ENCODE measurements around the gene ATP5F1D.

ATP5F1D gene

DNA sequence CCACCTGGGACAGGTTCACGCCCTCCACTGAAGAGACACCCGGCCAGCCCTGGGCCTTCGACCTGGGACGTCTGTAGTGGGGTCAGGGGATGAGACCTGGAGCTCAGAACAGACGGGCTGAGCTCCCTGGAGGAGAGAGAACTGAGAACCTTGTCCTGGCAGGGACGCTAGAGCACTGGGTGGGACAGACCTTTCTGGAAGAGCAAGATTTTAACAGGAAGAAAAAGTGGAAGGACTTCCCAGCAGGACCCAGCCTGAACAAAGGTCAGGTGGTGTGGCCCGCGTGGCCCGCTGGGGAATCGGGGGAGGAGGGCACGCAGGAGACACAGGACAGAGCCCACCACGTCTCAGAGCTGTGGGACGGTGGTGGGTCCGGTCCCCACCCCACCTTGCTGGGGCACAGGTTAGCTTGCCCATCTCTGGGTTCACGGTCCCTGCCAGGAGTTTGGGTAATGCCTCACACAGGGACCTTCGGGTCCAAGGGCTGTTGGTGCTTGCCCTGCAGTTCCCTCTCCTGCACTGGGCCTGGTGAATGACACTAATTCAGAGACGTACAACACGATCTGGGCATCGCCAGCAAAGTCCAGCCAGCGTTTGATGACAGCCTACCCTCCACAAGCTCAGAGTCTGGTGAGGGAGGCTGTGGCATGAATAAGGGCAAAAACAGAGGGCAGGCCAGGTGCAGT is 42.9 kb downstream of the ATP5F1D start:
- no peak for DNase-seq

GRCh38 chr19:1284979-1285736 is 43.6 kb downstream of the ATP5F1D start:
- no peak for DNase-seq

DNA sequence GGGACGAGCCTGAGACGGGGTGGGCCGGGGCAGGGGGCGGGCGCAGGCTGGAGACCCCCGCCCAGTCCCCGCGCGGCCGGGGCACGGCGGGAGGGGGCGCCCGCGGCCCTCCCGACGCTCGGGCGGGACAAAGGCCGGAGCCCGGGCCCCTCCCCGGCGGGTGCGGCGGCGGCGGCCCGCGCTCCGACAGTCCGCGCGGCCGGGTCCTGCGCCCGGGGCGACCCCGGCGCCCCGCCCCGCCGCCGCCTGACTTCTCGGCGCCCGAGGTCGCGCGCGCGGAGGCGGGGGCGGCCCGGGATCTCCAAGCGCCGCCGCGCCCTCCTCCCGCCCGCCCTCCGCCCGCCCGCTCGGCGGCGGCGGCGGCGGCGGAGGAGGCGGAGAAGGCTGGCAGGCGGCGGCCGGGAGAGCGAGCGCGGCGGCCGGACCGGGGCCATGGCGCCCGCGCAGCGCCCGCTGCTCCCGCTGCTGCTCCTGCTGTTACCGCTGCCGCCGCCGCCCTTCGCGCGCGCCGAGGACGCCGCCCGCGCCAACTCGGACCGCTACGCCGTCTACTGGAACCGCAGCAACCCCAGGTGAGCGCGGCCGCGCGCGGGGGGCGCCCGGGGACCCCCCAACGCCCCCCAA is 44.3 kb downstream of the ATP5F1D start, which contains the start of gene EFNA2:
Gene EFNA2, plus strand, starts transcription at position 137 of the 624 bp plus-strand sequence. Its CDS starts 296 bp downstream, at position 433.
- DNase-seq: no peak

DNA sequence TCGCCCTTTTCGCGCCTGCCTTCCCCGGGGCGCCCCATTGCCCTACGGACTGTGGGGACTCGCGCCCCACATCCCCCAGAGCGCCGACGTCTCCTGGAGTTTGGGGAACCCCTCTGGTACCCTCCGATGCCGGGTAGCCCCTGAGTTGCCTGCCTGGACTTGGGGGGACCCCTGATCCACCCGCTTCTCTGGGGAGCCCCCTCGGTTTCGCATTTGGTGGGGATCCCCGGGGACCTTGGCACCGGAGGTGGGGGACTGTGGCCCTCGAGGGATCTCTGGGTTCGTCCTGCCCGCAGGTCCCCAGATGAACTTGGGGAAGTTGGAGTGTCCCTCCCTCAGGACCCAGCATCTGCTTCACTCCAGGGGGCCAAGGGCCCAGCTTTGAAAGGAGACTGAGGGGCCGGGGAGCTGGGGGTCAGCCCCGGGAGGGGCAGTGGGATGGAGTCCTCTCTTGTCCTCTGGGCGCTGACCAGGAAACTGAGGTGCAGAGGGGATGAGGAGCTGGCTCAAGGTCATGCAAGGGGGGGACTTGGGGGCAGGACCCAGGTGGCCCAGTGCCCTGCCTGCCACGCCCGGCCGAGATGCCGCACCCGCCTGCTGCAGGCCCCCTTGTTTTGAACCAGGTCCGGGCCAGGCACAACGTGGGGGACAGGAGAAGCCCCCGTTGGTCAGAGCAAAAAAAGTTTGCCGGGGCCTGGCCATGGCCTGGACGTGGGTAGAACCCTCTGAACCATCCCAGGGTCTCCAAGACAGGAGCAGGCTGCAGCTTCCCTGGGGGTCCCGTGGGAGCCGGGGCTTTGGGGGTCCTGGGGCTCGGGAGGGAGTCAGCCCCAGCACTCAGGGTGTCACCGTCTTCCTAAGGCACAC is 45.2 kb downstream of the ATP5F1D start:
- DNase-seq: no peak

DNA sequence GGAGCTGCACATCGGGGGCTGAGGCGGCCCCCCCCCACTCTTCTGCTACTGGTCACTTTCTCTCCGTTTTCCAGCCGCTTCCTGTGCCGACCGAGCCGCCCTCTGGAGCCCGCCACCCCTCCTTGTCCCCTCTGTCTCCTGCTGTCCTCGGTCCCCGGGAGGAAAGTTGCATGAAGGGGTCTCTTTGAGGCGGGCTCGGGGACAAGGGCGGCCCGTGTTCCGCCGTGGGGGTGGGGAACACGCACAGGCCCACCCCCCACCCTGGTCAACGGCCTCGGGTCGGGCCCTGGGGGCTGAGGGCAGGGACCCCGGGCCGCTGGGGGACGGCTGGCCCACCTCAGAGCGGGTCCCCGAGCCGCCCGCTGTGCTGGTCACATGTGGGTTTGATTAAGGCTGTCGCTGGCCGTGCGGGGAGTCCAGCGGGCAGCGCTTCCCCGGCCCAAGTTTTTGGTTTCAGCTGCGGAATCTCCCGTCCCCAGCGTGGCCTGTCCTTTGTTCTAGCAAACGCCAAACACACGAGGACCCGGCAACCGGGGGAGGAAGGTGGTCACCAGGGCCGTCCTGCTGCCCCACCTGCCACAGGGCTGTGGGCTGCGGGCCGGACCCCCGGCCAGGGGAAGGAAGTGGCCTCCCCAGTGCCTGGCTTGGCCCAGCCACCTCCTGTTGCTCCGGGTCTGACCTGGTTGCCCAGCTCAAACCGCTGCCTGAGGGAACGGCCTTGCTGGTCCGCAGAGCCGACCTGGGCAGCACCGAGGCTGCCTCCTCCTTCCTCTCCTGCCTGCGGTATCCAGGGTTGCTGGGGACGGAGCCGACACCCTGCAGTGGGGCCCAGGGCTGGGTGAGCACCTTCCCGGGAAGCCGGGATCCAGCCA is 46.0 kb downstream of the ATP5F1D start:
- DNase-seq: no peak

DNA sequence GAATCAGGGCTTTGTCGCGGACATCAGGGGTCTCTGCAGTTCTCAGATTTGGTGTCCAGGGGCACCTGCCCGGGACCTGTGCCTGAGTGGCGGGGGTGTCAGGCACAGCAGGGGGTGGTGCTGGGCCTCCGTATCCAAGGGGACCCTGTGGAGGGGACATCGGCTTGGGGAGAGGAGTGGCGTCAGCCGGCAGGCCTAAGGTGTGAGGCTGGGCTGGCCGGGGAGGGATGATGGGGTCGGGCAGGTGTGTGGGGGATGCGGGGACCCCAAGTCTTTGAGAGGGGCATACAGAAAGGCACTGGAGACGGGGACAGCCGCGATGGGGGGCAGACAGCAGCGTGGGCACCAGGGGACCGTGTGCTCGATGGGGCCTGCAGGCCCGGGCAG is 46.7 kb downstream of the ATP5F1D start:
- no peak for DNase-seq

GRCh38 chr19:1288833-1289685 is 47.5 kb downstream of the ATP5F1D start:
- DNase-seq: no peak

DNA sequence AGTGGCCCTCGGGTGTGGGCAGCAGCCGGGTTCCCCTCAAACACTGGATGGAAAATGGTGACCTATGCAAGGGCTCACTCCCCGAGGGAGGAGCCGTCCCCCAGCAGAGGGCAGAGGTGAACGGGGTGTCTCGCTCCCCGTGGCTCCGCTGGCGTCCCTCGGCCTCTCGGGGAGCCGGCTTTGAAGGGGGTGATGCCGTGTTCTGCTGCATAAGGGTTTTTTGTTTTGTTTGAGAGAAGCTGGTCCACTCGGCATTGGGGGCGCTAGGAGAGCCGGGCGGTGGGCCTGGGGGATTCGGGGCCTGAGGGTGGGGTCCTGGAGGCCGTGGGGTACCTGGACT is 48.1 kb downstream of the ATP5F1D start:
- no peak for DNase-seq

GRCh38 chr19:1290196-1290702 is 48.7 kb downstream of the ATP5F1D start:
- DNase-seq: no peak

DNA sequence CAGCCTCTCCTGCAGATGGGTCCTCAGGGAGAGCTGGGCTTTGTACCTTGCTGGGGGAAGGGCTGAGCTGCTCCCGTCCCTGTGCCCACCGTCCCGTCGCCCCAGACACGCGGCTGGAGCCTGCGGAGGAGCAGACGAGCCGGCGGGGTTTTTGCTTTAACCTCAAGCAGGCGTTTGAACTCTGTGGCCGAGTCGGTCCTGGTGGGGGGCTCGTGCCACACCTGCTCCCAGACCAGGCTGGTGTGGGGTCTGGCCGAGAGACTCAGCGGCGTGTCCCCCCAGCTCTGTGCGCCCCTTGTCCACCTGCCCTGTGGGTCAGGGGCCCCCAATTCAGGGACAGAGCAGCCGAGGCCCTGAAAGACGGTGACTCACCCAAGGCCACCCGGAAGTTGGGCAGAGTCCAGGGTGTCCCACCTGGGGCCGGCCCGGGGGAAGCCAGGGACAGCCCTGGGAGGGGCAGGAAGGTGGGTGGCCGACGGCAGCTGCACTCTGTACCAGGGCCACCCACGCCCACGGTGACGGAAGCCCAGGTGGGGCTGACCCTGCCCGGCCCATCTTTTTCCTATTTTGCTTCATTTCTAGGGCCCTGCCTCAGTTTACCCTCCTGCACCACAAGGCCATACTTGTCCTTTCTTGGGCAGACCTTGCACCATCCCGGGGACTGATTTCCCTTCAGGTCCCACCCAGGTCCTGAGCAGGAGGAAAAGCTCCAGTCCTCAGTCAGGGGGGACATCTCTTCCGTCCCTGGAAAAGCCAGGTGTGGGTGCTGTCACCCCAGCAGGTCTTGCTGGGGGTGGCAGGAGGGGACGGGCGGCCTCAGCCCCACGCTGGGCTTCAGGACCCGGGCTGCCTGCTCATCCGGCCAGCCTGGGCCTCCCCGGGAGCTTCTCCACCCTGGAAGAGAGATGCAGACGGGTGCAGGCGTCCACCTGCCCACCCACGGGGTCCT is 49.4 kb downstream of the ATP5F1D start:
- DNase-seq: no peak

GRCh38 chr19:1291761-1292418 is 50.3 kb downstream of the ATP5F1D start:
- no peak for DNase-seq

- DNase-seq: no peak
These were observed 51.0 kb downstream of the ATP5F1D start for GRCh38 chr19:1292419-1293151.

DNA sequence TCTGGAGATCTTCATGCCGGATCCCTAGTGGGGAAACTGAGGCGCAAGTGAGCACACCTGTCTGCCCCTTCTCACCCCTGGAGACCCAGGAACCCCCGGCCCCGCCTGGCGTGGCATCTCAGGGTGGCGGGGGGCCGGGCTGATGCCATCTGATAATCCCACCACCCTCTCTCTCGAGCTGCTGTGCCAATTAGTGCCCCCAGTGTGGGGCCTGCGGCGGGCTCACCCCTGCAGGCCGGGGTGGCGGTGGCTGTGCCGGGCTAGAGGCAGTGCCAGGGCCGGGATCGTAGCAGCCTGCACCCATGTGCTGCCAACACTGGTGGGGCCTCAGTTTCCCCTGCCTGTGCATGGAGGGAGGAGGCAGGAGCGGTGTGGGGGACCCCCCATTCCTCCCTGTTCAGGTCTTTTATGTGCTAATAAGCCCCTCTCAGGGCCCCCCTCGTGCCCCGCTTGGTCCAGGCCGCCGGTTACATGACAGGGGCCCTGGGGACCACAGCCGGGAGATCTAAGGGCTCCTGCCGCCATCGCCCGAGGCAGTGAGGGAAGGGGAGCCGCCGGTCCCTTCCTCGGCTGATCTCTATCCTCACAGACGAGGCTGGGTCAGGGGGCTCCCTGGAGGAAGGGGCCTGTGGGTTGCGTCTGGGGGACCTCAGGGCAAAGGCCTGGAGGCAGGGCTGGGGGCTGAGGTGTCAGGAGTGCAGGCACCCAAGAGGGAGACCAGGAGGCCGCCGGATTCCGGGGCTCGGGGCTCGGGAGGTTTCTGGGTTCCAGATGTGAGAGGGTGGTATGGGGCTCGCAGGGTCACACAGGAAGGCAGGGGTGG is 52.4 kb downstream of the ATP5F1D start:
- DNase-seq: no peak
